Stimulated activated naive CD4-positive, alpha-beta T cell treated with Interleukin-2 at 50 U/mL for 16 hours (primary cell): ENCODE results near the gene CEP290.
"Not testable (repeated sequence)": the region's sequence is repeated elsewhere in the genome, so short reads cannot be mapped to it uniquely, and the experiment has no call there.

Source experiments
- DNase-seq: peaks from one replicate; lab custom pipeline; 2025; lab: John Stamatoyannopoulos, UW

CEP290 gene

DNA sequence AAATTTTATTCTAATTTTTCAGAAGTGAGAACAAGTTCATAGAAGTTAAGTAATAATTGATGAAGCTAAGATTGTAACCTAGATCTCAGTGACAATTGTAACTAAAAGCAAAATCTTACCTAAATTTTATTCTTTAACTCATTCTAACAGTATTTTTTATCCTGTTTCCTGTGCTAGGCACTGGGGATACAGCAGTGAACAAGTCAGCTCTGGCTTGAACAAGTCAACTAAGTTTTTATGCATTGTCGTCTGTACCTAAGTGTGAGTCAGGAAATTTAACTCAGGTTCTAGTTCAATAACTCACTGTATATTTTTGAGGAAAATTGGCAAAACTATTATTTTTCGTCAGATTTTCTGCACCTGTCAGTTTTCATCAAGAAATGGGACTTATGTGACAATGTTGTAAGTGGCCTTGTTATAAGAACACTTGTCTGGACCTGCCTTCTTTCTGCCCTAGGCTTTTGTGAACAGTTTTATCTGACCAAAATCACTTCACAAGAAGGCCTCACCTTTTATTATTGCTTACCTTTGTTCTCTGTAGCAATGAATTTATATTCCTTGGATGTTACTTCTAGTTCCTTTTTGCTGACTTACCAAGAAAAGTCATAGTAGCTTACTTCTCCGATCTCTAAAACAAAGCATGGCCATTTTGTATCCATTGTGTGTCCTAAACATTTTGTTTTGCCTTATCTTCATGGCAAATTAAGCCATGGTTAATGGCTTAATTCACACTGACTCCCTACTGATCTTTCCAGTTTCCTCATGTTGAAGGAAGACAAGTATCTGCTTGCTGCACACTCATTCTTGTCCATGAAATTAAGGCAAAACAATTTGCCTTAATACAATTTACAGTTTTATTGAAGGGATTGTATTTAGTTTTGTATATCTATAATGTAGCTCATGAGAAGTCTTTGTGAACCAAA lies 2.9 kb upstream of the CEP290 start:
- no peak for DNase-seq

DNA sequence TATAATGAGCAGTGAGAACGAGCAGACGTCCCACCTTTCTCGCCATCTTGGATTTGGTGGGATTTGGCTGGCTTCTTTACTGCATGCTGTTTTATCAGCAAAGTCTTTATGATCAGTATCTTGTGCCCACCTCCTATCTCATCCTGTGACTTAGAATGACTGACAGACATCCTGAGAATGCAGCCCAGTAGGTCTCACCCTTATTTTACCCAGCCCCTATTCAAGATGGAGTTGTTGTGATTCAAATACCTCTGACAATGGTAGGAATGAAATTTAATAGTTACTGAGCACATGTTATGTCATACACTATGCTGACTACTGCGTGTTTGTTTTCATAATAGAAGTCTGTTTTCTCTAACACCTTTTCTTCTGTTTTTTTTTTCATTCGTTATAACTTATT lies 2.1 kb upstream of the CEP290 start:
- DNase-seq, result no peak

DNA sequence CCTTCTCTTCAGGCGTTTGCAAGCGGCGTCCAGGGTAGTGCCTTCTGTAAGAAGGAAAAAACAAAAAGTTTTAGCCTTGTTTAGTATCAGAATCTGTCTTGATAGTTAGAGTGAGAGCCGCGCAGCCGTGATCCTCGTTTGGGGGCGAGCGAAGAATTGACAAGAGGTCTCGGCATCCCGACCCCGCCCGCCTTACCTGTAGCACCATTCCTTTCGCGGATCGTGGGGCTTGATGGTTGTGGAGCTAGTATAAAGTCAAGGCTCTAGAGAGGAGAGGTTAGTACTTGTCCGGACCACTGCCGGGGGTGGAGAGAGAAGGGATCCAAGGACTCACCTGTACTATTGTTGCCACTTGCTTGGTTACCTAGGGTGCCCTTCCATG lies 713 bp upstream of the CEP290 start:
- peak; percentile 31 for DNase-seq

DNA sequence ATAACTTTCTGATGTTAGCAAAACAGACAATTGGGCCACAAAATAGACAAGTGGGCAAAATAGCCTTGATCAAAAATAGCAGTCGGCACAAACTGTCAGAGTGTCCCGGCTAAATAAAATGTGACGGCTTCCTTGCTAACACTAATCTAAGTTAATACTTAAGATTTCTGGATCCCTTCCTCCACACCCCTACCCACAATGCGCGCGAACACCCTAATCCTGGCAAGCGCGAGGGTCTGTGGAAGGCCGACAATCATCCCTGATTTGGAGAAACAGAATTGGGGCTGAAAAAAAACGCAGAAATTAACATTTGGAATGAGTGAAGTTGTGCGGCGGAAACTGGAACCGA lies 489 bp downstream of the CEP290 start:
- no peak for DNase-seq

DNA sequence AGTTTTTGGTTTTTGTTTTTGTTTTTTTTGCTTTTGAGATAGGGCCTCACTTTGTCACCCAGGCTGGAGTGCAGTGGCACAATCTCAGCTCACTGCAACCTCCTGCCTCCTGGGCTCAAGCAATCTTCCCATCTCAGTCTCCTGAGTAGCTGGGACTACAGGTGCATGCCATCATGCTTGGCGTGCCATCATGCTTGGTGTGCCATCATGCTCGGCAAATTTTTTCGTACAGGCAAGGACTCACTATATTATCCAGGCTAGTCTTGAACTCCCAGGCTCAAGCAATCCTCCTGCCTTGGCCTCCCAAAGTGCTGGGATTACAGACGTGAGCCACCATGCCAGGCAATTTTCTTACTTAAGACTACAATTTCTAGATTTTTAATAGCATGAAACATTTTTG lies 2.2 kb downstream of the CEP290 start:
- DNase-seq, result not testable (repeated sequence)

DNA sequence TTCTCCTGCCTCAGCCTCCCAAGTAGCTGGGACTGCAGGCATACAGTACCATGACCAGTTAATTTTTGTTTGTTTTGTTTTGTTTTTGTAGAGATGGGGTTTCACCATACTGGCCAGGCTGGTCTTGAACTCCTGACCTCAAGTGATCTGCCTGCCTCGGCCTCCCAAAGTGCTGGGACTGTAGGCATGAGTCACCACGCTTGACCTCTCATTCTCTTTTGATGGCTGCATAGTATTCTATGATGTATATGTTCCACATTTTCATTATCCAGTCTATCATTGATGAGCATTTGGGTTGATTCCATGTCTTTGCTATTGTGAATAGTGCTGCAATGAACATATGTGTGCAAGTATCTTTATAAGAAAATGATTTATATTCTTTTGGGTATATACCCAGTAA lies 8.7 kb downstream of the CEP290 start:
- not testable (repeated sequence) for DNase-seq

DNA sequence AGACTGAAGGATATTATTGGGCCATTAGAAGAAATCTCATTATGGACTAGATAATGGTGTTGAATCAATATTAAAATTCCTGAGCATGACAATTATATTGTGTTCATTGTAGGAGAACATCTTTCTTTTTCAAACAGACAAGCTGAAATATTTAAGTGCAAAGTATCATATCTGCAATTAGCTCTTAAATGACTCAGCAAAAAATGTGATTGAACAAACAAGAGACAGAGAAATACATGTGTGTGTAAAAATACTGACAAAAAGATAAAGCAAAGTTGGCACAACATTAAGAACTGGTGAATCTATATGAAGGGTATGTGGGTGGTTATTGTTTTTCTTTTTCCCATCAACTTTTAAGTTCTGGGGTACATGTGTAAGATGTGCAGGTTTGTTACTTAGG lies 9.5 kb downstream of the CEP290 start:
- no peak for DNase-seq

DNA sequence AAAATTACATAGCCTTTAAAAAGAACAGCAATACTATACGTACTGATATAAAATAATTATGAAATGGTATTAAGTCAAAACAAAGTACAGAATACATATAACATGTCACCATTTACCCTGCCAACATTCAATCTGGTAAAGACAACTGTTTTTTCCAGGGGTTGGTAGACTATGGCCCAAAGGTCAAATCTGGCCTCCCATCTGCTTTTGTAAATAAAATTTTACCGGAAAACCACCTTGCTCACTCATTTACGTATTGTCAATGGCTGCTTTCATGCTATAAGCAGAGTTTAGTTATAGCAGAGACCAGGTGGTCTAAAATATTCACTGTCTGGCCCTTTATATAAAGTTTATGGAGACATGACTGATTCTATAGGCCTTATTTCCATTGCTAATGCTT lies 14.0 kb downstream of the CEP290 start:
- no peak for DNase-seq

DNA sequence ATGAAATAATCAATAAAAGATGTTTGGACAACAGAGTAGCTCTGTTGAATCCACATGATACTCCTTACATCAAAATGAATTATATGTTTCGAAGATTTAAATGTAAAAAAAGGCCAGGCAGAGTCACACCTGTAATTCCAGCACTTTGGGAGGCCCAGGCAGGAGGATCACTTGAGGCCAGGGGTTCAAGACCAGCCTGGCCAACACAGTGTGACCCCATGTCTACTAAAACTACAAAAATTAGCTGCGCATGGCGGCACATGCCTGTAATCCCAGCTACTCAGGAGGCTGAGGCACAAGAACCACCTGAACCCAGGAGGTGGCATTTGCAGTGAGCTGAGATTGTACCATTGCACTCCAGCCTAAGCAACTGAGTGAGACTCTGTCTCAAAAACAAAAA lies 14.8 kb downstream of the CEP290 start:
- DNase-seq, result no peak

DNA sequence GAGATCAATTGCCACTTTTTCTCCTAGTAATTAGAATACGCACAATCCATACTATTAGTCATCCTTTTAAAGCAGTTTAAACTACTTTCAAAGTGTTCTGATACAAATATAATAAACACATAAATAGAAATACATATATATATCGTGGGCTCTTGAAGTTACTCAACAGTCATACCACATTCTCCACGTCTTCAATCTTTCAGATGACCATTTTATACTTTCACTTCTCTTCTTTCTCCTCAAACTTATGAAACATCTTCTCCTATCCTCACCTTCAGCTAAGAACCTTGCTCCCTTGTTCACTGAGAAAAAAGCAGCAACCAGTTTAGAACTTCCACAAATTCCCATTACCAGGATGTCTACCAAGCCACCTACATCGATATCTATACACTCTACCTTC lies 19.2 kb downstream of the CEP290 start:
- no peak for DNase-seq

DNA sequence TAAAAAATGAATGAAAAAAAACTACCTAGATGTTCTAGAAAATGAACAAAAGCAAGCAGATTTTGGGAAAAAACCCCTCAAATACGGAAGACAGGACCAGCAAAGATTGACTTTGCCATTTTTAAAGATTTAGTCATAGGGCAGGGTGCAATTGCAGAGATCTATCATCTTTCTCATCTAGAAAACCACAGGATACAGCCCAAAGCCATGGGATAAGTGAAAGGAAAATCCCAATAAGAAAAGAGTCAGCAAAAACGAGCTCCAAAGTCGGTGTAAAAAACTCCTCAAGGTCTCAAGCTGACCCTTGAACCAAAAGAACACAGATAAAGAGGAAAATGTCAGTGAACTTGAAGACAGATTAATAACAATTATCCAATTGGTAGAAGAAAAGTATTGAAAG lies 28.0 kb downstream of the CEP290 start:
- no peak for DNase-seq

DNA sequence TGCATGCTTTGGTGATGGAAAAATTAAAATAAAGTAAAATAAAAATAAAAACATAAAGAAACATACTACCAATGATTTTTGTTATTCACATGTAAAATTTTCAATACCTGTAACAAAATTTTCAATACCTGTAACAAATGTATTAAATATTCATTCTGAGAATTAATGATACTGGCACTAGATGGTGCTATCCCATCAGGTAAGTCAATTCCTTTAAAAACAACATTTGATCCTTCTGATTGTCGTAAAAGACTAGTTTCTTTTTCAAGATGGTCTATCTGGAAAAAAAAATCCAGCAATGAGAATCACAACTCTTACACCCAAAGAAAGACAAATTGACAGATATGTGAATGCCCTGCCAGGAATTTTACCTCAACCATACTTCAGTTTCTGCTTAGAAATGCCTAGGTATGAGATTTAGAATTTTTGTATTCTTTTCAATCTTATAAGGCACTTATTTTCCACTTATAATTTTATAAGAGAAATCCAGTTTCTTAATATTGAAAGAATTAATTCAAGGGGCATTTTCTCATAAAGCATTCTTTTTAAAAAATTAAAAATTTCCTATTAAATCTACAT lies 30.7 kb downstream of the CEP290 start:
- DNase-seq, result no peak

DNA sequence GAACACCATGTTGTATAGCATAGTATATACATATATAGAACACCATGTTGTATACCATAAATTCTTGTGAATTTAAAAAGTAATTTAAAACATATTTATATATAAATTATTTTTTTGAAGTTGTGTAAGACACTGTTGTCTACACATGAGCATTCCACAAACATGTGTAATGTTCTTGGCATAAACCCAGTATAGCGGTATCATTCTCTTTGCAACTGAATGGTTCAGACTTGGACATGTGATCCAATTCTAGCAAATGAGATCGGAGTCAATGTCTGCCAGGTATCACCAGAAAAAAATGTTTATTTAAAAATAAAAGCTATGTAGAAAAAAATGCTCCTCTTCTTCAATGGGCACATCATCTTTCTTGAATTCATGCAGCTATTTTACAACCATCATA lies 33.9 kb downstream of the CEP290 start:
- DNase-seq, result no peak

DNA sequence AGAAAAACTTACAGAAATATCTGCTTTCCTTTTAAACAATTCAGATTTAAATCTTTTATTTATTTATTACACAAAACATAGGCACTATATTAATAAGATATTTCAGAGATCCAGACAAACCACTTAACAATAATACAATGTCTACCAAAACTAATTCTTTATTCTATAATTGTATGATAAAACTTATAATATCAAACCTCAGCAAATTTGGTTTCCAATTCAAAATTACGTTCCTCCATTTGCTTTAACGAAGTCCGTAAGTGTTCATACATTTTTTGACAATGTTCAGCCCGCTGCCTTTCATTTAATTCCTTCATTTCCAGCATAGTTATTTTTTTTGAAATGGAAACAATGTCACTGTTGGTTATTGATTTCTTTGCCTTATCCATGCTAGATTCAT lies 48.3 kb downstream of the CEP290 start:
- no peak for DNase-seq

DNA sequence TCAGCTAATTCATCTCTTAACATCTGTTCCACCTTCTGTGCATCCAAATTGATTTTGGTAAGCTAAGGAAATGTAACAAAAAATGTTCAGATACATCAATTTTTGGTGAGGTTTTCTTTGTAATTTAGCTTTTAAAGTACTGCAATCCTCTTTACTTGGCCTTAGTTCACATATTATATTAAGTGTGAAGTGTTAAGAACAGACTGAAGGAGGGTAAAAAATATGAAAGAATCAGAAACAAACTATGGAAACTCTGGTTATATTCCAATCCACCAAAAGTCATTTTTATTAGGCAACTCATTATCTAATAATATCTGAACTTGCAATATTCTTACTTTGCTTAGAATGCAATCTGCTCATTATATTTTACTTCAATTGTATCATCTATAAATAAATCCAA lies 49.1 kb downstream of the CEP290 start:
- no peak for DNase-seq

DNA sequence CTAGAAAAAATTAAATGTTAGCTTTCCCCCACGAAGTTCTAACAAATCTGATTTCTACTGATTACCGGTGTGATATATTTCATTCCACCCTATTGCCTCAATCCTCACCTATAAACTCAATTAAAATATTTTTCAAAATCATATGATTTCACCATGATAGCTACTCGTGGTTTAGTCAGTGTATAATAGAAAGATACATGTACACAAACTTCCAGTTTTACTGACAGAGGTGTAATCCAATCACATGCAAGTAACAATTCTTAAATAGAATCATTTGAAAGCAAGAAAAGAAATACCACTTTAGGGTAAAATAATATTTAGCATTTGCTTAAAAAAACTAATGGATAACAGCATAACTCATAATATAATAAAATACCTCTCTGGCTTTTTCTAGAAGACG lies 57.7 kb downstream of the CEP290 start:
- no peak for DNase-seq

DNA sequence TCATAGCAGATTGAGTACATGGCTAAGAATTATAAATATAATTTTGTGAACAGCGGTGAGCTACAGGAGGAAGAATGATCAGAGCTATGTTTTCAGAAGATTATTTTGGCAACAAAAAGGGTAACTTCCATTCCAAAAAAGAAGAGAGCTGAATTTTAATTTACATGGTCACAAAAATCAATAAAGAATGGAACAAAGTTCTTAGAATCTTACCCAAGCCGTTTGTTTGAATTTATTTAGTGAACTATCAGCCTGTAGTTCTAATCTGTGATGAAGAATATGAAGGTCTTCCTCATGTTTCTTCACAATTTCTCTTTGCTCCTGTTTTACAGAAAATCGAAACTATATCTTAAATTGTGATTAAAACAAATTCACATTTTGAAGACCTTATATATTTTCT lies 58.3 kb downstream of the CEP290 start:
- DNase-seq, result no peak

DNA sequence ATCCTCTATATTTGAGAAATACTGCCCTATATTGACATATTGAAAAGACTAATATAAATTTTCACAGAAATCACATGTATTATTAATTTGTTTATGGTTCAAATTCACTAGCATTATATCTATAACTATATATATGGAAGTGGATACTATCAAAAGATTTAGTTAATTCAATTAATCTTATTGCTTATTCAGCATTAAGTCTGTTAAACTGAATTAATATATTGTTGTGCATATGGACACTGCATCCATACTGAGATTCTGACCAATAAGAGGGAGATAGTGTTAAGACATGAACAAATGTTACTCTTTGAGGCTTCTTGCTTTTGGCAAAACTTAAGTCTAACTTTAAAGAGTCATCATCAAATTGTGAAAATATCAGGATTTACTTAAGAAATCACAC lies 60.6 kb downstream of the CEP290 start:
- DNase-seq, result no peak

DNA sequence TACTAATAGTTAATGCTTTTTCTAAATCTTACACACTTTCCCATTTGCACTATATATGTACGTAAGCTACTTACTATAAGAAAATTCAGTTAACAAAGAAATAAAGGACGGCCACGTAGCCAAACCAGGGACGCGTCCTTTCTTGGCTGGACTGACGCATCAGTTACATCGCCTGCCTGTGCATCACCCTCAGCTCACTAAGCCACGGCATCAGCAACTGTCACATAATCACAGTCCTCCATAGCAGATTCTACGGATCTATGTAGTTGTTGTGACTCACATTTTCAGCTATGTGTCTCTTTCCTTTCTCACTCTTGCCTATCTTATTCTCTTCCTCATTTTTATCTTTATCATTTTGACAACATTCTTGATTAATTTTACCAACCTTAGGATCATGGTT lies 74.6 kb downstream of the CEP290 start:
- no peak for DNase-seq

DNA sequence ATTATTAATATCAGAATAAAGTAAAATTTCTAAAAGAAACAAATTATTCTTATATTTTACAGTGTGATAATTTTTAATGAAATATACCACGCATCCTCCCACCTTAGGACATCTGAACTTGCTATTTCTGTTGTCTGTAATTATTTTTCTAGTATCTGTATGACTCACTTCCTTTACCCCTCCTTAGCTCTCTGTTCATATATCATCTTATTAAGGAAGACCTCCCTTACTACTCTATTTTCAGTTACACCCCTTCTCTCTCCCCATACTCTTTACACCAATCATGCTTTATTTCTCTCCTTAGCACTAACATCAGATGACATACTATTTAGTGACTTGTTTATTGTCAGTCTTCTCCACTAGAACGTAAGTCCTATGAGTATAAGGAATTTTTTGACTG lies 78.5 kb downstream of the CEP290 start:
- no peak for DNase-seq

DNA sequence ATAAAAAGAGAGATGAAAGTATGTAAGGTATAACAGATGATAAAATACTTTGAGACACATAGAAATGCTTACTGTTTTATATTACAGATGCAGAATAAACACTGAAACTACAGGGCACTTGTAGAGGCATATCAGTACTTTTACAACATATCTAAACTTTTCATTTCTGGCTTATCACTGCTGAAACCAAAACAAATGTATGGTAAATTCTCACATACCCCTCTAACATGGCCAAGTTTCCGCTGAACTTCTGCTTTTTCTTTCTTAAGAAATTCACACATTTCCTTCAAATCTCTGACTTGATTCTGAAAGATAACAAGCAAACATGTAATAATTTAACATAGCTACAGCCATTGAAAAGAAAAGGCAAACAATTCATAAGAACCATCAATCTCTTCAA lies 79.4 kb downstream of the CEP290 start:
- no peak for DNase-seq

DNA sequence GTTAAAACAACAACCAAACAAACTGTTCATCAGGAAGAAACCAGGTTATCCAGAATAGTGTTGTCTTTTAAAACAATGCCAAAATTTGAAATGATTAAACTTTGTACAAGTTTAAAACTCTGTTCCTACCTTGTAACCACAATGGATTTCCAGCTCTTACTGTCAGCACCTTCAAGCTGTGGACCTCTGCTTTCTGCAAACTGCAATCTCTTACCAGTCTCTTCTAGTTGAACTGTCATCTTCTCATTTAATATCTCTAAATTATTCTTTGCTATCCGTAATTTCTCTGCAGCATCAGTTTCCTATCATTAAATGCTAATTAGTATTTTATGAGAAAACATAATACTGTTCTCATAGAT lies 83.2 kb downstream of the CEP290 start:
- DNase-seq, result no peak

DNA sequence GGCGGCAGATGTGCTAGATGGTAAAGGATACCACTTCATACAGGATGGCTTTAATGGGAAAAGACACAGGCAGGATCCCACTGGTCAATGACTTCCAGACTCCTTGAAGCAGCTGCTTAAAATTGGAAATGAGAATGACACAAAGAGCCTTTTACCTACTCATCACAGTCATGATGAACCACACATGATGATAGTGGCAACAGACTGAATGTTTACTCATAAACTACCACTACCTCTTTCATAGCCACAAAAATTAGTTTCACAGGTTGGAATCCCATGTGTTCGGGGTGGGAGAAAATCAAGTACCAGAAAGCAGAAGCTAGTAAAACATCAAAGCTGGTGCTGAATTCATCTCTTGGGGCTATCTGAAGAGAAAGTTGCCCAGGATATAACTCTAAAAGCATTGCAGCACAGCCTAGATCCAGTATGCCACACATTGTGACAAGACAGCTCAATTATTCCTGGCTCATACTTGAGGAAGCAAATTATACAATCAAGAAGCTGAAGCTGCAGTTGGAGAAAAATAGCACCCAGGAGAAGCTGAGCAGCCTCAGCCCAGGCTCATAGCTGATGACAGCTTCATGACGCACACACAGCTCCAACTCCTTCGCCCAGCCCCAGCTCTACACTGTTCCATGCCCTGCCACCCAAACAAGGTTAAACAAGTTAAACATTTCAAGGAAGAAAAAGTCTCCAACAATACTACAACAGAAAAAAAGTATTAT lies 83.7 kb downstream of the CEP290 start:
- no peak for DNase-seq
